Body of pancreas (tissue), 4 donors: ENCODE results near the gene PACRG.

Experiments
- CTCF ChIP-seq, 7 experiments: fragments of 450-650 bp in 4 of 7; fragments of 200-600 bp in 3 of 7; sonication (generic) in 3 of 7; IDR thresholded peaks; one replicate each; pipeline ENCODE4 v1.5.1; 2016 to 2019; ENCODE audit warnings: antibody characterized with exemption in 7 of 7
- POLR2A ChIP-seq, 3 donors: fragments of 450-650 bp; IDR thresholded peaks; one replicate each; pipeline ENCODE4 v1.6.1; 2016; ENCODE audit warnings: antibody characterized with exemption in 3 of 3, mild to moderate bottlenecking in 2 of 3

- no peak for TF ChIP-seq CTCF (IDR thresholded peaks at IDR 0.05)
- no peak for TF ChIP-seq POLR2A (IDR thresholded peaks at IDR 0.05)
These were observed 292.2 kb downstream of the PACRG start for GRCh38 chr6:163019926-163020325.
